NCI-H460 (cell line): Measurements from ENCODE around the gene MLST8. TPM values are rescaled to one million over a fixed set of nuclear protein-coding genes. Genes with fewer than 3 reads are reported as not detected.
"Not testable (repeated sequence)": the region's sequence is repeated elsewhere in the genome, so short reads cannot be mapped to it uniquely, and the experiment has no call there.

ENCODE experiments used
- DNase-seq: peaks from one replicate; pipeline ENCODE4 v3.0.0-alpha.2; 2016; ENCODE audit warnings: low read depth; ENCODE audit errors: extremely low read depth
- total RNA-seq: library from RNA; depleted of rRNA; stranded (reverse); fragments of >200 nt; shearing (Covaris generic); gene quantifications from 2 replicates; pipeline ENCODE4 v1.2.3, GENCODE V29; 2014

Gene MLST8
- total RNA-seq, 1 experiment from 2014 or later, result 58.7 TPM

- no peak for DNase-seq
These were observed 23.8 kb downstream of the MLST8 start for GRCh38 chr16:2229091-2229490.

DNA sequence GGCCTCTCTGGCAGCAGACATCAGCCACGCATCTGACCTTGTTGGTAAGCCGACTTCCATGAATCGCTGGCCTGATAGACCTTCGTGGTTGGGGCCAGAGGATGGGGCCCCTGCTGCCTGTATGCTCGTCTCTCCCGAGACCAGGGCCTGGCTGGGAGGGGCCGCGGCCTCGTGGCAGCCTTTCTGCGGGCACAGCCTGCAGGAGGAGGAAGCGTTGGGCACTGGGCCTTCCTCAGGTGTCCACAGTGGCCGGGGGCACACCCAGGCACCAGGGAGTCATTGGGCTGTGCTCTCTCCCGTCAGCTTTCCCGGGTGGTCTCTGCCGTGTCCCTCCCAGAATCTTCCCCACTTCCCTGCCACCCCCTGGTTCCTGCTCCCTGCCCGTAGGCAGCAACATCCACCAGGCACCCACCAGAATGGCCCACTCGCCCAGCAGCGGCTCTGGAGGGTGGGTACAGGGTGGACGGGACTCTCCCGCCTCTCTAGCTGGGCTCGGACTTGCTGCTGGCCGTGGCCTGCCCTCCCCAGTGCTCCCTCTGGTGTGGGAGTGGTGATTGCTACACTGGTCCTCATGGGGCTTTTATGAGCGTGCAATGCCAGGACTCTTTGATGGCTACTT, 24.5 kb downstream of the MLST8 start:
- no peak for DNase-seq

DNA sequence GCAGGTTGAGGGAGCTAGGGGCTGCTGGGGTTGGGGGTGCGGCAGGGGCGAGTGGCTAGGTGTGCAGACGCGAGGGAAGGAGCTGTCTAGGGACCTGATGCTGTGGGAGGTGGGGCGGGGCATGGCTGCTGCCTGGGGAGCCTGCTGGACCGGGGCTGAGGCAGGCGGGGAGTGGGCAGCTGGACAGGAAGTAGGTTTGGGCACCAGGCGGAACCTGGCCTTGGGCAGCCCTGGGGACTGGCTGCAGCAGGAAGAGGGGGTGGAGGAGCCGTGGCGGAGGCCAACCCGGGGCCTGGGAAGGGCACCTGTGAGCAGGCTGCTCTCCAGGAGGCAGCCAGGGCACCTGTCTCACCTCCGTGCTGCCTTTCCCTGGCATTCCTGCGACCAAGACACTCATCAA, 25.1 kb downstream of the MLST8 start:
- no peak for DNase-seq

- DNase-seq, result no peak
These were observed 26.0 kb downstream of the MLST8 start for GRCh38 chr16:2231016-2231931.

DNA sequence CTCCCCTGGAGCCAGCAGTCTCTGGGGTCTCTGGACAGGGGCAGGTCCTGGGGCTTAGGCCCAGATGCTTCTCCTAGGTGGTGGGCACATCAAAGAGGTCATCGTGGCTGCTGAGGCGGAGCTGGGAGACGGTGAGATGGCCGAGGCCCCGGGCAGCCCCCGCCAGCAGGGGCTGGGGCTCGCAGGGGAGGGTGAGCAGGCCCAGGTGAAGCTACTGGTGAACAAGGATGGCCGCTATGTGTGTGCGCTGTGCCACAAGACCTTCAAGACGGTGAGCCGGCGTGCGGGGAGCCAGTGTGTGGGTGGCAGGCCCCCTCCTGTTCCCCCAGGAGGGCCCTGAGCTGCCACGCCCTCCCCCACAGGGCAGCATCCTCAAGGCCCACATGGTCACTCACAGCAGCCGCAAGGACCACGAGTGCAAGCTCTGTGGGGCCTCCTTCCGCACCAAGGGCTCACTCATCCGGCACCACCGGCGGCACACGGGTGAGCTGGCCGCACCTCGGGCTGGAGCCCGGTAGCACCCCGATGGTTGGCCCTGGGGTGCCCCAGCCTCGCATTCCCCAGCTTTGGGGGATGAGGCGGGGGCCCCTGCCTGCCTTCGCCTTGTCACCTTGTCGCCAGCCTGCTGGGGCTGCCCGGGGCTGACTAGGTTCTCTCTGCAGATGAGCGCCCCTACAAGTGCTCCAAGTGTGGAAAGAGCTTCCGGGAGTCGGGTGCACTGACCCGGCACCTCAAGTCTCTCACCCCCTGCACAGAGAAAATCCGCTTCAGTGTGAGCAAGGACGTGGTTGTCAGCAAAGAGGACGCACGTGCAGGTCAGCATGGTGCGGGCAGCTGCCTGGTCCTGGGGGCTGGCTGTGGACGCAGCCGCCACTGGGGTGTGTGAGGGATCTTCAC, 27.1 kb downstream of the MLST8 start:
- no peak for DNase-seq

DNA sequence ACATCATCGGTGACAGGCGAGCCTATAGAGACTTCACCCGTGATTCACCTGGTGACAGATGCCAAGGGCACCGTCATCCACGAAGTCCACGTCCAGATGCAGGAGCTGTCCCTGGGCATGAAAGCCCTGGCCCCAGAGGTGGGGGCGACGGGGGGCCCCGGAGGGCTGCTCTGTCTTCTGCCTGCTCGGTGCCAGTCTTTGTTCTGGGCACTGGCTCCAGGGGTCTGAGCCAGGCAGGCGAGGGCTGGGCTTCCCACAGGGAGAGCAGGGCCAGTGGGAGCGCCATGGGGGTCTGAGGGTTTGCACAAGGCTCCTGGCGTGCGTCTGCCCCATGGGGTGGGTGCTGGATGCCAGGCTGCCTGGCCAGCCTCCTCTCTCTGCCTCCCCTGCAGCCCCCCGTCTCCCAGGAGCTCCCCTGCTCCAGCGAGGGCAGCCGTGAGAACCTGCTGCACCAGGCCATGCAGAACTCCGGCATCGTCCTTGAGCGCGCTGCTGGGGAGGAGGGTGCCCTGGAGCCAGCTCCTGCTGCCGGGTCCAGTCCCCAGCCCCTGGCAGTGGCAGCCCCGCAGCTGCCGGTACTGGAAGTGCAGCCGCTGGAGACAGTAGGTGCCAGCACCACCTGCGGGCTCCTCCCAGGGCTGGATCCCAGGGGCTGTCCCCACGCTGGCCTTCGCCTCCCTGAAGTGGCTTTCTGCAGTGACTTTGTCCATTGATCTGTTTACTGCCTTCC, 28.0 kb downstream of the MLST8 start:
- no peak for DNase-seq

- DNase-seq, result no peak
These were observed 28.9 kb downstream of the MLST8 start for GRCh38 chr16:2233872-2234812.

DNA sequence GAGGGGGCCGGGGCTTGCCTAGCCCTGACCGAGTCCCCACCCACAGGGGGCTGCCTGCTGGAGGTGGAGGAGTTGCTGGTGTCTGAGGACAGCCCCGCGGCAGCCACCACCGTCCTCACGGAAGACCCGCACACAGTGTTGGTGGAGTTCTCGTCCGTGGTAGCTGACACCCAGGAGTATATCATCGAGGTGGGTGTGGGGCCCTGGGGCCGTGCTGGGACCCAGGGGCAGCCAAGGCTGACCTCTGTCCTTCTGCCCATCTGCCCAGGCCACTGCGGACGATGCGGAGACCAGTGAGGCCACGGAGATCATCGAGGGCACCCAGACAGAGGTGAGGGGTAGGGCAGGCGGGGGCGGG, 29.5 kb downstream of the MLST8 start:
- DNase-seq, result no peak

GRCh38 chr16:2235234-2235651, 30.0 kb downstream of the MLST8 start:
- DNase-seq, result no peak

GRCh38 chr16:2235695-2236336, 30.6 kb downstream of the MLST8 start:
- no peak for DNase-seq

DNA sequence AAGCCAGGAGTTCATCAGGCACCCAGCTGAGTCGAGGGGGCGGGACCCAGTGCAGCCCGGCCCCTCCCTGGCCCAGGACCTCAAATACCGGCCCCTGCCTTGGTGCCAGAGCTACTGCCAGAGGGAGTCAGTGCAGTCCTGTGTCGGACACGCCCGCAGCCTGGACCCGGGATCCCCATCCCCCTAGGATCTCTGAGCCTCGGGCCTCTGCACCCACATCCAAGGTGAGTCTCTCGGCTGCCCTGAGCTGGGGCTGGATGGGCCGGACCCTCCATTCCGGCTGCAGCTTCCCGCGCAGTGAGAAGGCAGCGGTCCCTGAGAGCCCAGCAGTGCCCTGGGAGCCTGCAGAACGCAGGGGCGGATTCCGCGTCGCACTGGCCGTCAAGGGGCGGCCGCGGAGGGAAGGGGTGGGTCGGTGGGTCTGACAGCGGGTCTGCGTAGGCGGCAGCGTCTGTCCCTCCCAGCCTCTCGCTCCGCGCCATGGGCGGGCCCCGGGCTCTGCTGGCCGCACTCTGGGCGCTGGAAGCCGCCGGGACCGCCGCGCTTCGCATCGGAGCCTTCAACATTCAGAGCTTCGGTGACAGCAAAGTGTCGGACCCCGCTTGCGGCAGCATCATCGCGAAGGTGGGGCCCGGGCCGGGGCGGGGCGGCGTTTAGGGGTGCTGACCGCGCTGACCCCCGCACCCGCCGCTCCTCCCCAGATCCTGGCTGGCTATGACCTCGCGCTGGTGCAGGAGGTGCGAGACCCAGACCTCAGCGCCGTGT, 31.3 kb downstream of the MLST8 start, which contains the start of gene DNASE1L2:
TSS of gene DNASE1L2 (plus strand) at position 108 of the 765 bp plus-strand sequence. CDS start at position 481, 373 bp downstream.
- DNase-seq, result no peak

DNA sequence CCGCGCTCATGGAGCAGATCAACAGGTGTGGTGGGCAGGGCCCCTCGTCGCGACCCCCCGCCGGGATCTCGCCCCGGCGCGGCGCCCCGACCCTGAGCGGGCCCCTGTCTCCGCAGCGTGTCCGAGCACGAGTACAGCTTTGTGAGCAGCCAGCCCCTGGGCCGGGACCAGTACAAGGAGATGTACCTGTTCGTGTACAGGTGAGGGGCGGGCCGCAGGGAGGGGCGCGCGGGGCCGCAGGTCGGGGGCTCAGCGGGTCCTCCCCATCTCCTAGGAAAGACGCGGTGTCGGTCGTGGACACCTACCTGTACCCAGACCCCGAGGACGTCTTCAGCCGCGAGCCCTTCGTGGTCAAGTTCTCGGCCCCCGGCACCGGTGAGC, 31.8 kb downstream of the MLST8 start:
- no peak for DNase-seq

DNA sequence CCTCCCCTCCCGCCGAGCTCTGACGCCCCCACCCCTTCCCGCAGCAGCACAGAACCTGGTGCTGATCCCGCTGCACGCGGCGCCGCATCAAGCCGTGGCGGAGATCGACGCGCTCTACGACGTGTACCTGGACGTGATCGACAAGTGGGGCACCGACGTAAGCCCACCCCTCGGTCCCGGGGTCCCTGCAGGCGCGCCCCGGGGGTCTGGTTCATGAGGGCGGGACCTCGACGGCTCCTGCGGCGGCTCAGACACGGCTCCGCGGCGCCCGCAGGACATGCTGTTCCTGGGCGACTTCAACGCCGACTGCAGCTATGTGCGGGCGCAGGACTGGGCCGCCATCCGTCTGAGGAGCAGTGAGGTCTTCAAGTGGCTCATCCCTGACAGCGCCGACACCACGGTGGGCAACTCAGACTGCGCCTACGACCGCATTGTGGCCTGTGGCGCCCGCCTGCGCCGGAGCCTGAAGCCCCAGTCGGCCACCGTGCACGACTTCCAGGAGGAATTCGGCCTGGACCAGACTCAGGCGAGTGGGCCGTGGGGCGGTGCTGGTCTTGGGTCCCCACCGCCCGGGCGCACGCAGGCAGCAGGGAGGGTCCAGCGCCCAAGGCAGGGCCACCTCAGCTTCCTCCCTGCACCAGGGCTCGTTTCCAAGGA, 32.4 kb downstream of the MLST8 start:
- no peak for DNase-seq

- DNase-seq, result no peak
These were observed 33.0 kb downstream of the MLST8 start for GRCh38 chr16:2238150-2238837.

DNA sequence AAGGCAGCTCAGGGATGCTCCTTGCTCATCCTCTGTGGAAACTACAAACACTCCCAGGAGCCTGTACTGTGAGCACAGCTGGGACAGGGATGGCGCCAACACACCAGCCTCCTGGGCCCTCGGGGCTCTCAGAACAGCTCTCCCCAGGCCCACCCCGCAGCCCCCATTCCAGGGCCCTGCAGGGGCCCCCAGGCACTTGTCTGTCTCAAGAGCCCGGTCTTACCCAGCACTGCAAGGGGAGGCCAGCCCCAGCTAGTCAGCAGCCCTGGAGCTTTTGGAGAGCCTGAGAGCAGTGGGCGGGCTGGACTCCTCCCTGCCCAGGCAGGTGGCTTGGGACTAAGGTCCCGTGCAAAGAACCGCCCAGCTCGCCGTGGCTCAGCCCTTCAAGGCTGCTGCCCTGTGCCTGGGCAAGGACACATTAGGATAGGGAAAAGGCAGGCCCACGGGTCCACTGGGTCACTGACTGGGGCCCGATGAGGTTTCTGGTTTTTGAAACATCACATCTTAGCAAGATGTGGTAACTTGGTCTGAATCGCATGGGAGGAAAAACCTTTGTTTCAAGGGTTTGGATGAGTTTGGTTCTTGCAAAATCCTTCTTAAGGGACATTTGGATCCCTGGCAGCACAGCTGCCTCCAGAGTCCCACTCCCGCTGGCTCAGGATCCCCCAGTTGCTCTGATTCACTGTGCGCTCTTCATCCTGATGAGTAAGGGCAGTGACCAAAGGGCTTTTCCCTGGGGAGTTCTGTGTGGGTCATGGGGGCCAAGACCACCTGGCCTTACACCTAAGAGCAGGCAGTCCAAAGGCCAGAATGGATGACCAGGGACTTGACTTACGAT, 33.8 kb downstream of the MLST8 start:
- DNase-seq, result no peak

DNA sequence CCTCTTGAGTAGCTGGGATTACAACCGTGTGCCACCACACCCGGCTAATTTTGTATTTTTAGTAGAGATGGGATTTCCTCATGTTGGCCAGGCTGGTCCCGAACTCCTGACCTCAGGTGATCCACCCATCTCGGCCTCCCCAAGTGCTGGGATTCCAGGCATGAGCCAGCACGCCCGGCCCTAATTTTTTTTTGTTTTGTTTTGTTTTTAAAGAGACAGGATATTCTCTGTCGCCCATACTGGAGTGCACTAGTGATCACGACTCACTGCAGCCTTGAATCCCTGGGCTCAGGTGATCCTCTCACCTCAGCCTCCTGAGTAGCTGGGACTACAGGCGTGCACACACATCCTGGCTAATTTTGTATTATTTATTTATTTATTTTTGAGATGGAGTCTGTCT, 35.1 kb downstream of the MLST8 start:
- DNase-seq, result not testable (repeated sequence)
